ENCODE data around the gene RANBP10. TPM values are rescaled to one million over a fixed set of nuclear protein-coding genes. Genes with fewer than 3 reads are reported as not detected.
A peak's percentile ranks its signal among the peaks of the same experiment; 100 is the strongest.

Gene RANBP10
- total RNA-seq, 5 donors from 2014 or later (not counting 1 experiment from before 2014, with no cell fraction given) = 21.9 to 29.3 (median 24.5) TPM

DNA sequence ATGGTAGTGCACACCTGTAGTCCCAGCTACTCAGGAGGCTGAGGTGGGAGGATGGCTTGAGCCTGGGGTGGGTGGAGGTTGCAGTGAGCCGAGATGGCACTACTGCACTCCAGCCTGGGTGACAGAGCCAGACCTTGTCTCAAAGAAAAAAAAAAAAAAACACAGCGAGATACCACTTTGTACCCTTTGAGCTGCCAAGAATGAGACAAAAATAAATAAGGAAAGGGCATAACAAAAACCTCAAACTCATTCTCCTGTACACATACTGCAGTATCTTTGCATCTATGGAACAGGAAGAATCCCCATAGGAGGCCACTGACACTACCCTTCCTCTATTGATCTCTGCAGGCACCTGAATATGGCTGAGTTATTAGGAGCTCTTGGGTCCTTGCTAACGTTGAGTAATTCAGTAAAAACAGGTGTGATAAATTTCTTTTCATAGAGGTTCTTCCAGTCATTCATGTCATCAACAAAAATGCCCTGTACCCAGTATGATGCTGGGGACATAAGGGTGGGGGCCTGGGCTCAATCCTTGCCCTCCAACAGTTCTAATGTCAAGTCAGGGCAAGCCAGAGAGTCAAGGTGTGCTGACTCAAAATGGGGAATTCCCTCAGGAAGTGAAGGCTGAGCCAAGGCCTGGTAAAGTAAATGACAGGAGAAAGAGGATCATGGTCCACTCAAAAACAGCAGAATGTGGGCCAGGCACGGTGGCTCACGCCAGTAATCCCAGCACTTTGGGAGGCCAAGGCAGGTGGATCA, 26.9 kb downstream of the RANBP10 start:
- ATAC-seq (replicated peaks in 1 of 4) (no peak), DNase-seq (no peak)
- peaks cover 39 to 46% (median 43%) of the 10 kb centered on the region in 3 donors for H3K4me1 Mint-ChIP-seq
- CTCF ChIA-PET = interaction anchor here in 1 of 2 donors (0.6 to 0.7 kb wide), 2 partner anchors 145 to 355 kb away, joined by 4 read pairs; no protein-coding TSS in a partner anchor
- H3K4me3 ChIP-seq (ENCODE audit: control insufficient read depth in 1 of 2, extremely low read depth in 1 of 2, low read length in 1 of 2) = no peak overlapping the region
- H3K36me3 ChIP-seq (ENCODE audit: control insufficient read depth in 2 of 2, extremely low read depth in 1 of 2, insufficient read depth in 1 of 2, low read length in 1 of 2) = peaks cover 0 to 3% of the 10 kb centered on the region in 2 donors
- H3K27ac Mint-ChIP-seq = peak overlapping the region; percentile 11 to 29
- H3K9me3 ChIP-seq = no peaks in the 10 kb centered on the region
- H3K27me3 Mint-ChIP-seq = no peaks in the 10 kb centered on the region
- H3K27ac ChIP-seq (ENCODE audit: low read length) = no peak overlapping the region
- H3K36me3 Mint-ChIP-seq = peaks cover 15% of the 10 kb centered on the region
- WGBS (ENCODE audit: insufficient coverage) = no CpG with 5 or more reads among the region's 5 CpGs
- no peaks in the 10 kb centered on the region for H3K27me3 ChIP-seq (replicated peaks in 1 of 2; ENCODE audit: control insufficient read depth in 2 of 2, extremely low read depth in 1 of 2, insufficient read depth in 2 of 2, low read length in 1 of 2)
- H3K4me1 ChIP-seq (ENCODE audit: control insufficient read depth in 1 of 2, extremely low read depth in 1 of 2, insufficient read depth in 2 of 2, low read length in 2 of 2) = peaks cover 11 to 22% of the 10 kb centered on the region in 2 experiments
- no peak overlapping the region for H3K4me3 Mint-ChIP-seq
- POLR2A ChIA-PET = no interaction called here
- no peaks in the 10 kb centered on the region for H3K9me3 Mint-ChIP-seq

DNA sequence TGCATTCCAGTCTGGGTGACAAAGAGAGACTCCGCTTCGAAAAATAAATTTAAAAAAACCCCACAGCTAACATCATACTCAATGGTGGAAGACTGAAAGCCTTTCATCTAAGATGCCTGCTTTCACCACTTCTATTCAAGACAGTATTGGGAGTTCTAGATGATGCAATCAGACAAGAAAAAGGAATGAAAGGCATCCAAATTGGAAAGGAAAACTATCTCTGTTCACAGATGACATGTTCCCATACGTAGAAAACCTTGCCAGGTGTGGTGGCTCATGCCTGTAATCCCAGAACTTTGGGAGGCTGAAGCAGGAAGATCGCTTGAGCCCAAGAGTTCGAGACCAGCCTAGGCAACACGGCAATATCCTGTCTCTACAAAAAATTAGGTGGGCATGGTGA, 31.1 kb downstream of the RANBP10 start:
- WGBS (ENCODE audit: insufficient coverage) = 83% methylated on average over 3 of the region's 6 CpGs
- ATAC-seq (replicated peaks in 1 of 4) (no peak), DNase-seq (no peak)
- Mint-ChIP-seq H3K4me3 (no peak overlapping the region), H3K4me1 (peaks cover 18 to 19% (median 19%) of the 10 kb centered on the region in 3 donors), H3K27me3 (no peaks in the 10 kb centered on the region), H3K27ac (no peak overlapping the region), H3K9me3 (no peaks in the 10 kb centered on the region), H3K36me3 (peaks cover 31% of the 10 kb centered on the region)
- Histone ChIP-seq H3K9me3 (no peaks in the 10 kb centered on the region), H3K4me1 (ENCODE audit: control insufficient read depth in 1 of 2, extremely low read depth in 1 of 2, insufficient read depth in 2 of 2, low read length in 2 of 2) (peaks cover 3 to 7% of the 10 kb centered on the region in 2 experiments), H3K27ac (ENCODE audit: low read length) (no peak overlapping the region), H3K27me3 (replicated peaks in 1 of 2; ENCODE audit: control insufficient read depth in 2 of 2, extremely low read depth in 1 of 2, insufficient read depth in 2 of 2, low read length in 1 of 2) (no peaks in the 10 kb centered on the region), H3K4me3 (ENCODE audit: control insufficient read depth in 1 of 2, extremely low read depth in 1 of 2, low read length in 1 of 2) (no peak overlapping the region), H3K36me3 (ENCODE audit: control insufficient read depth in 2 of 2, extremely low read depth in 1 of 2, insufficient read depth in 1 of 2, low read length in 1 of 2) (peaks cover 9 to 16% of the 10 kb centered on the region in 2 donors)
- POLR2A ChIA-PET = no interaction called here
- CTCF ChIA-PET = no interaction called here

DNA sequence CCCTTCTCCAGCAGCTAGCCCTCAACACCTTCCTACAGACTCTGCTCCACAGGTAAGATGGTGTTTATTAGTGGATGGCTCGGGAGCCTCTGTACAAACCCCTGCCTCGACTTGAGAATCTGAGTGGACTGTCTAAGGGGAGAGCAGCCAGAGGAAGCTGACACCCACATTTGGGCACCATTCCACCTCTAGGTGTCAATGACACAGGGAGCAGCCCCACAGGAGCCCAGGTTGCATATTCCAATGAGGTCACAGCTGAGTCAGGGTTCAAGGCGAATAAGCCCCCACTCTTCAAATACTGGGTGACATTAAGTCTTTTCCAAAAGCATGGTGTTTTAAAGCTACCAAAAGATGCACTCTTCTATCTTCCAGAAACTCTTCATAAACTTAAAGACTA, 31.9 kb downstream of the RANBP10 start:
- Mint-ChIP-seq H3K27me3 (no peaks in the 10 kb centered on the region), H3K27ac (no peak overlapping the region), H3K36me3 (peaks cover 30% of the 10 kb centered on the region), H3K4me1 (peaks cover 11 to 14% (median 12%) of the 10 kb centered on the region in 3 donors), H3K4me3 (no peak overlapping the region), H3K9me3 (no peaks in the 10 kb centered on the region)
- peaks cover 9 to 18% of the 10 kb centered on the region in 2 donors for H3K36me3 ChIP-seq (ENCODE audit: control insufficient read depth in 2 of 2, extremely low read depth in 1 of 2, insufficient read depth in 1 of 2, low read length in 1 of 2)
- ATAC-seq (replicated peaks in 1 of 4) (no peak), DNase-seq (no peak)
- H3K27me3 ChIP-seq (replicated peaks in 1 of 2; ENCODE audit: control insufficient read depth in 2 of 2, extremely low read depth in 1 of 2, insufficient read depth in 2 of 2, low read length in 1 of 2) = no peaks in the 10 kb centered on the region
- no peak overlapping the region for H3K4me3 ChIP-seq (ENCODE audit: control insufficient read depth in 1 of 2, extremely low read depth in 1 of 2, low read length in 1 of 2)
- CTCF ChIA-PET = no interaction called here
- no peaks in the 10 kb centered on the region for H3K9me3 ChIP-seq
- H3K27ac ChIP-seq (ENCODE audit: low read length) = no peak overlapping the region
- peaks cover 0 to 4% of the 10 kb centered on the region in 2 experiments for H3K4me1 ChIP-seq (ENCODE audit: control insufficient read depth in 1 of 2, extremely low read depth in 1 of 2, insufficient read depth in 2 of 2, low read length in 2 of 2)
- POLR2A ChIA-PET = no interaction called here
- WGBS (ENCODE audit: insufficient coverage) = no CpG with 5 or more reads among the region's 3 CpGs

DNA sequence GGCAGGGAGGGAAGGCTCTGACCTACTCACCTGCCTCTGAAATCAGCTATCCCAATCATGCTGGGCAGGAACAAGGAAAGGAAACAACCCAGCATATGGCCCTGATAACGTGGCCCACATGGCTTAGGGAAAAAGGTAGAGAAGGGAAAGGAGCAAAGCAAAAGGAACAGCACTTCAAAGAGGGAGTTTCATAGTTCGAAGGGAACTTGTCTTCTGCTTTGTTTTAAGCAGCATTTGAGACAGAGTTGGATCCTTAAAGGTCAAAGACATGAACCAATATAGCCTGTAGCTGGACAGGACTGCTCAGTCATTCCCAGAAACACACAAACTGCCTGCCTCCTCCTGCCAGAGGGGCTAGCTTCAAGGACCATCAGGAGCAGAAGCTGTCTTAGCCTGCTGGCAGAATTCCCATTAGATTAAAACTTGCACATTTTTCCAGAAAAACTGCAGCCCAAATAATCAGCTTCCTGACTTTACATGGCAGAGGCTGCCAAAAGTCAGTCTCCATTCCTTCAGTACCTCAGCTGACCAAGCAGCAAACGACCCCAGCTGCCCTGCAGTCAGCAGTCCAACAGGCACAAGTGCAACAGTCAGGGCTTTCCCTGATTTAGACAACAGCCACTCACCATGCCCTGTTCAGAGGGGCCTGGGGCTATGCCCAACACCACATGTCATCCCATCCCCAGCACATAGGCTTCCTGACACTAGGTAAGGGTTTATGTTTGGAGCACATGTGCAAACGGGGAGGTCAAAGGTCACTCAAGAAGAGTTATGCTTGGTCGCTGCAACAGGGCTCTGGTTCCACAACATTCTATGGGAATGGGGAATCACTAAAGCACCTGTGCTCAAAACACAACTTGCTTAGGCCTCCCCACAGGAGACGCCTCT, 32.5 kb downstream of the RANBP10 start:
- Mint-ChIP-seq H3K27ac (no peak overlapping the region), H3K9me3 (no peaks in the 10 kb centered on the region), H3K27me3 (no peaks in the 10 kb centered on the region), H3K36me3 (peaks cover 30% of the 10 kb centered on the region), H3K4me1 (peaks cover 9 to 10% (median 10%) of the 10 kb centered on the region in 3 donors), H3K4me3 (no peak overlapping the region)
- DNase-seq = no peak
- 66% methylated on average over 3 of the region's 6 CpGs for WGBS (ENCODE audit: insufficient coverage)
- Histone ChIP-seq H3K9me3 (no peaks in the 10 kb centered on the region), H3K4me3 (ENCODE audit: control insufficient read depth in 1 of 2, extremely low read depth in 1 of 2, low read length in 1 of 2) (no peak overlapping the region), H3K27me3 (replicated peaks in 1 of 2; ENCODE audit: control insufficient read depth in 2 of 2, extremely low read depth in 1 of 2, insufficient read depth in 2 of 2, low read length in 1 of 2) (no peaks in the 10 kb centered on the region), H3K27ac (ENCODE audit: low read length) (no peak overlapping the region), H3K36me3 (ENCODE audit: control insufficient read depth in 2 of 2, extremely low read depth in 1 of 2, insufficient read depth in 1 of 2, low read length in 1 of 2) (peaks cover 9 to 19% of the 10 kb centered on the region in 2 donors), H3K4me1 (ENCODE audit: control insufficient read depth in 1 of 2, extremely low read depth in 1 of 2, insufficient read depth in 2 of 2, low read length in 2 of 2) (no peaks in the 10 kb centered on the region)
- CTCF ChIA-PET = no interaction called here
- ATAC-seq (replicated peaks in 1 of 4) = no peak
- POLR2A ChIA-PET = no interaction called here

DNA sequence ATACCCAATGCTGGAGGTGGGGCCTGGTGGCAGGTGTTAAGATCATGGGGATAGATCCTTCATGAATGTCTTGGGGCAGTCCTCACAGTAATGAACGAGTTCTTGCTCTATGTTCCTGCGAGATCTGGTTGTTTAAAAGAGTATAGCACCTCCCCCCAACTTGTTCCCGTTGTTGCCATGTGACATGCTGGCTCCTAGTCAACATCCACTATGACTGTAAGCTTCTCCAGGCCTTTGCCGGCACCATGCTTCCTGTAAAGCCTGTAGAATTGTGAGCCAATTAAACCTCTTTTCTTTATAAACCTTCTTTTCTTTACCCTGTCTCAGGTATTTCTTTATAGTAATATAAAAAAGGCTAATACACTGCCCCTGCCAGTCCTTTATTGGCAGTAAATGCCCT, 33.3 kb downstream of the RANBP10 start:
- Mint-ChIP-seq H3K4me3 (no peak overlapping the region), H3K4me1 (peaks cover 8 to 10% (median 9%) of the 10 kb centered on the region in 3 donors), H3K27me3 (no peaks in the 10 kb centered on the region), H3K36me3 (peaks cover 30% of the 10 kb centered on the region), H3K9me3 (no peaks in the 10 kb centered on the region), H3K27ac (peak overlapping the region in 1 of 2 donors; percentile 16)
- Histone ChIP-seq H3K27me3 (replicated peaks in 1 of 2; ENCODE audit: control insufficient read depth in 2 of 2, extremely low read depth in 1 of 2, insufficient read depth in 2 of 2, low read length in 1 of 2) (no peaks in the 10 kb centered on the region), H3K4me1 (ENCODE audit: control insufficient read depth in 1 of 2, extremely low read depth in 1 of 2, insufficient read depth in 2 of 2, low read length in 2 of 2) (no peaks in the 10 kb centered on the region), H3K4me3 (ENCODE audit: control insufficient read depth in 1 of 2, extremely low read depth in 1 of 2, low read length in 1 of 2) (no peak overlapping the region), H3K9me3 (no peaks in the 10 kb centered on the region), H3K27ac (ENCODE audit: low read length) (no peak overlapping the region), H3K36me3 (ENCODE audit: control insufficient read depth in 2 of 2, extremely low read depth in 1 of 2, insufficient read depth in 1 of 2, low read length in 1 of 2) (peaks cover 9 to 23% of the 10 kb centered on the region in 2 donors)
- POLR2A ChIA-PET = no interaction called here
- CTCF ChIA-PET = no interaction called here
- ATAC-seq (replicated peaks in 1 of 4) = no peak
- WGBS (ENCODE audit: insufficient coverage) = no CpG with 5 or more reads among the region's 4 CpGs
- no peak for DNase-seq

DNA sequence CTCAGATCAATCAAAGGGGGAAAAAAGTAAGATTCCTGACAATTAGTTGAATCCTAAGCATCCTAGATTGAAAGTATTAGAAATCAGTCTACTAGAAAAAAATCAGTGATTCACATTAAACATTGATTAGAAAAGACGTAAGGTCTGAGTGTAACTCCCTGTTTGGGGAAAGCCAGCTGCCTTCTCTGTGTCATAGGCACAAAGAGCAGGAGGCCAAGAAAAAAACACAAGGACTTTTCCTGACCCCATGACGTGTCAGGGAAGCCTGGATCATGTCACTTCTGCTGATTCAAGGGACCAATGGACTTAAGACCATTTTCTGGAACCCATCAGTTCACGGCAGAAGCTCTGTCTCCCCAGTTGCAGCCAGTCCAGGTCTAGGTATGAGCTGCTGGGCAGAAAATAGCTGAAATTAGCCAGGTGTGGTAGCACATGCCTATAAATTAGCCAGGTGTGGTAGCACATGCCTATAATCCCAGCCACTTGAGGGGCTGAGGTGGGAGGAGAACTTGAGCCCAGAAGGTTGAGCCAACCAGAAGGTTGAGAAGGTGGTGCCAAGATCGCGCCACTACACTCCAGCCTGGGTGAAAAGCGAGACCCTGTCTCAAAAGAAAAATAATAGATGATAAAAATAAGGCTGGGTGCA, 35.9 kb downstream of the RANBP10 start:
- Histone ChIP-seq H3K9me3 (no peaks in the 10 kb centered on the region), H3K27me3 (replicated peaks in 1 of 2; ENCODE audit: control insufficient read depth in 2 of 2, extremely low read depth in 1 of 2, insufficient read depth in 2 of 2, low read length in 1 of 2) (no peaks in the 10 kb centered on the region), H3K4me3 (ENCODE audit: control insufficient read depth in 1 of 2, extremely low read depth in 1 of 2, low read length in 1 of 2) (no peak overlapping the region), H3K4me1 (ENCODE audit: control insufficient read depth in 1 of 2, extremely low read depth in 1 of 2, insufficient read depth in 2 of 2, low read length in 2 of 2) (no peaks in the 10 kb centered on the region), H3K36me3 (ENCODE audit: control insufficient read depth in 2 of 2, extremely low read depth in 1 of 2, insufficient read depth in 1 of 2, low read length in 1 of 2) (peaks cover 13 to 28% of the 10 kb centered on the region in 2 donors), H3K27ac (ENCODE audit: low read length) (no peak overlapping the region)
- ChIA-PET POLR2A (no interaction called here), CTCF (no interaction called here)
- Mint-ChIP-seq H3K9me3 (no peaks in the 10 kb centered on the region), H3K4me3 (no peak overlapping the region), H3K36me3 (peaks cover 37% of the 10 kb centered on the region), H3K27ac (no peak overlapping the region), H3K27me3 (no peaks in the 10 kb centered on the region), H3K4me1 (peaks cover 3 to 5% (median 5%) of the 10 kb centered on the region in 3 donors)
- ATAC-seq (replicated peaks in 1 of 4) (no peak), DNase-seq (no peak)
- WGBS (ENCODE audit: insufficient coverage) = 93% methylated on average over 3 of the region's 6 CpGs

Measured in T-cell (primary cell).